Measurements from ENCODE around the gene ARHGEF3.
A peak's percentile ranks its signal among the peaks of the same experiment; 100 is the strongest.
"Not testable (repeated sequence)": the region's sequence is repeated elsewhere in the genome, so short reads cannot be mapped to it uniquely, and the experiment has no call there.

The ARHGEF3 gene

GRCh38 chr3:56711344-56711743 is 90.4 kb downstream of the ARHGEF3 start:
- DNase-seq, result no peak

- DNase-seq, result not testable (repeated sequence)
These were observed 94.3 kb downstream of the ARHGEF3 start for GRCh38 chr3:56707412-56707811.

- no peak for DNase-seq
These were observed 95.1 kb downstream of the ARHGEF3 start for GRCh38 chr3:56706629-56707028.

- DNase-seq, result no peak
These were observed 97.0 kb downstream of the ARHGEF3 start for GRCh38 chr3:56704706-56705105.

- peak; percentile 57 for DNase-seq
These were observed 99.0 kb downstream of the ARHGEF3 start for GRCh38 chr3:56702490-56703315.

- DNase-seq, result no peak
These were observed 101.6 kb downstream of the ARHGEF3 start for GRCh38 chr3:56700151-56700550.

- no peak for DNase-seq
These were observed 106.7 kb downstream of the ARHGEF3 start for GRCh38 chr3:56694867-56695683.

- no peak for DNase-seq
These were observed 108.0 kb downstream of the ARHGEF3 start for GRCh38 chr3:56693750-56694149.

- not testable (repeated sequence) for DNase-seq
These were observed 109.0 kb downstream of the ARHGEF3 start for GRCh38 chr3:56692520-56693433.

- DNase-seq, result not testable (repeated sequence)
These were observed 109.8 kb downstream of the ARHGEF3 start for GRCh38 chr3:56692001-56692365.

- DNase-seq, result no peak
These were observed 110.4 kb downstream of the ARHGEF3 start for GRCh38 chr3:56691165-56692000.

- no peak for DNase-seq
These were observed 112.4 kb downstream of the ARHGEF3 start for GRCh38 chr3:56689303-56689702.

GRCh38 chr3:56688191-56688590 is 113.6 kb downstream of the ARHGEF3 start:
- no peak for DNase-seq

- no peak for DNase-seq
These were observed 117.7 kb downstream of the ARHGEF3 start for GRCh38 chr3:56684029-56684428.

GRCh38 chr3:56683122-56683817 is 118.5 kb downstream of the ARHGEF3 start, which contains the start of gene TASOR:
TSS of gene TASOR (minus strand) at chr3:56683265. CDS start at chr3:56683006, 259 bp downstream.
- DNase-seq, result peak; percentile 87

- peak; percentile 76 for DNase-seq
These were observed 119.2 kb downstream of the ARHGEF3 start for GRCh38 chr3:56682462-56683121.

- DNase-seq, result peak; percentile 77
These were observed 119.7 kb downstream of the ARHGEF3 start for GRCh38 chr3:56681984-56682461.

- DNase-seq, result no peak
These were observed 121.6 kb downstream of the ARHGEF3 start for GRCh38 chr3:56680054-56680580.

Data from NCI-H69 (cell line).